ENCODE measurements around the gene EPS8L2. TPM values are rescaled to one million over a fixed set of nuclear protein-coding genes. Genes with fewer than 3 reads are reported as not detected.

EPS8L2 gene
- total and polyA plus RNA-seq, 2 of the 8 experiments (the other 6 are each of a cell fraction or from before 2014, with no cell fraction given), result 38.5 to 57.0 TPM

GRCh38 chr11:749731-750130 lies 43.7 kb downstream of the EPS8L2 start:
- H3K27ac ChIP-seq (ENCODE audit: low read depth, low read length), result no peak overlapping the region
- H2AFZ ChIP-seq (ENCODE audit: low read length), result no peak overlapping the region
- no peak overlapping the region for H3K4me3 ChIP-seq (ENCODE audit: extremely low read depth in 1 of 4, insufficient read depth in 2 of 4, low read depth in 3 of 4, low read length in 4 of 4)
- no peak overlapping the region; a peak in 1 of 7 replicates for H3K9ac ChIP-seq (replicated peaks in 1 of 4; ENCODE audit: extremely low read depth in 1 of 4, low read depth in 3 of 4, low read length in 3 of 4)
- peaks cover 32 to 68% of the 10 kb centered on the region in 2 experiments for H3K79me2 ChIP-seq (ENCODE audit: control insufficient read depth in 1 of 2, insufficient read depth in 2 of 2, low read length in 2 of 2)
- DNase-seq (ENCODE audit: low read depth in 1 of 2, low spot score in 2 of 2), result no peak
- H2BK120ac ChIP-seq (replicated peaks; ENCODE audit: low read depth, low read length), result no peak overlapping the region
- no peak overlapping the region for H2BK20ac ChIP-seq (ENCODE audit: low read length)
- H3K18ac ChIP-seq (ENCODE audit: extremely low read depth, low read length), result no peak overlapping the region
- H3K14ac ChIP-seq (ENCODE audit: insufficient read length), result no peak overlapping the region
- 100% methylated on average over 2 of the region's 2 CpGs; no CpG with 5 or more reads in 1 of the 2 experiments for WGBS, 2 experiments (ENCODE audit: extremely low coverage in 1 of 2, insufficient coverage in 1 of 2, insufficient read length in 1 of 2, insufficient replicate concordance in 2 of 2, low coverage in 1 of 2, low lambda C conversion rate in 2 of 2, missing lambda C conversion rate in 1 of 2)
- TF ChIP-seq POLR2AphosphoS5 (IDR thresholded peaks at IDR 0.05; ENCODE audit: low read depth, low read length), result peak; percentile 43; the same call in 1 of the 2 replicates
- no peak for TF ChIP-seq RBBP5 (IDR thresholded peaks at IDR 0.05; ENCODE audit: borderline replicate concordance, low read depth, low read length)
- FAIRE-seq, result no peak
- H2AK5ac ChIP-seq (ENCODE audit: low read depth, low read length), result no peak overlapping the region
- peaks cover 12 to 19% of the 10 kb centered on the region in 2 experiments for H4K20me1 ChIP-seq (replicated peaks in 1 of 2; ENCODE audit: control insufficient read depth in 1 of 2, insufficient read depth in 2 of 2, low read length in 2 of 2)
- no peak overlapping the region for H4K5ac ChIP-seq (ENCODE audit: insufficient read length, low read depth, low read length)
- H3K23ac ChIP-seq (ENCODE audit: insufficient read length), result no peak overlapping the region
- peaks cover 0 to 4% (median 0%) of the 10 kb centered on the region in 4 experiments; a peak in 3 of 8 replicates for H3K36me3 ChIP-seq (ENCODE audit: control insufficient read depth in 2 of 4, insufficient read depth in 4 of 4, low read length in 3 of 4)
- ChIA-PET POLR2A (ENCODE audit: partially characterized antibody) (interaction anchor here (0.7 to 35.3 kb wide), 8 partner anchors 3 to 56 kb away, joined by 3 to 636 read pairs (median 8); partner anchors contain the start of genes GATD1, PIDD1 and TALDO1), CTCF (ENCODE audit: partially characterized antibody) (interaction anchor here (9.2 to 26.9 kb wide), 2 partner anchors 10 to 23 kb away, joined by 105 to 395 read pairs; no protein-coding TSS in a partner anchor)
- no peak overlapping the region for H2BK15ac ChIP-seq (ENCODE audit: low read length)
- H3K4ac ChIP-seq (replicated peaks; ENCODE audit: insufficient read length, low read depth, low read length), result no peak overlapping the region
- no peak overlapping the region for H2BK5ac ChIP-seq (ENCODE audit: low read depth, low read length)
- H3K79me1 ChIP-seq (ENCODE audit: low read depth, low read length), result peaks cover 8% of the 10 kb centered on the region
- no peak overlapping the region for H2BK12ac ChIP-seq (ENCODE audit: low read depth, low read length)
- H4K8ac ChIP-seq (ENCODE audit: extremely low read depth, insufficient read depth, low read length), result peak overlapping the region; percentile 28; the same call in 1 of the 2 replicates
- H3K4me1 ChIP-seq (replicated peaks in 1 of 4; ENCODE audit: control insufficient read depth in 3 of 4, insufficient read depth in 4 of 4, low read length in 3 of 4), result peaks cover 0 to 12% (median 4%) of the 10 kb centered on the region in 4 experiments; a peak in 5 of 7 replicates
- H3K23me2 ChIP-seq (ENCODE audit: low read depth, low read length), result peaks cover 5% of the 10 kb centered on the region; the same call in 1 of the 2 replicates
- H3K56ac ChIP-seq (replicated peaks; ENCODE audit: insufficient read length, low read depth, low read length), result no peak overlapping the region
- H4K91ac ChIP-seq (replicated peaks; ENCODE audit: insufficient read length, low read length), result no peak overlapping the region
- H3K27me3 ChIP-seq (replicated peaks in 1 of 4; ENCODE audit: control insufficient read depth in 3 of 4, extremely low read depth in 1 of 4, insufficient read depth in 3 of 4, low read length in 3 of 4), result no peaks in the 10 kb centered on the region
- H3K4me2 ChIP-seq (ENCODE audit: insufficient read depth in 1 of 2, low read depth in 2 of 2, low read length in 2 of 2), result peak overlapping the region in 1 of 2 experiments; percentile 88; a peak in 1 of 4 replicates
- H3K9me3 ChIP-seq (ENCODE audit: insufficient read depth in 2 of 2, low read depth in 1 of 2, low read length in 1 of 2), result no peaks in the 10 kb centered on the region

All from H1 (cell line).